HCT116 (cell line): ENCODE results near the gene ADD1. TPM values are rescaled to one million over a fixed set of nuclear protein-coding genes. Genes with fewer than 3 reads are reported as not detected.

Experiments
- ATAC-seq: fragments of 200-7000 bp; cut with Tn5 transposase; 2 replicates; pipeline ENCODE4 v1.9.1; 2020; ENCODE audit warnings: mild to moderate bottlenecking, moderate library complexity
- BruUV-seq: library from RNA; stranded (reverse); fragments of 400-500 nt; replicated peaks from 2 replicates; lab custom pipeline; 2021; lab: Mats Ljungman, UMichigan
- CTCF ChIA-PET: fragments of 300-600 bp; sonication (Branson Sonifier 250); formaldehyde crosslinking; loops from one replicate; lab custom pipeline; 2021; ENCODE audit warnings: antibody characterized with exemption; lab: Charles Lee
- POLR2A ChIA-PET: fragments of 300-600, 350-600 bp; sonication (Branson Sonifier 250); formaldehyde crosslinking; loops from one replicate; lab custom pipeline; 2021; ENCODE audit warnings: antibody characterized with exemption; lab: Charles Lee
- RAD21 ChIA-PET, 2 experiments: fragments of 300-600 bp; sonication (Branson Sonifier 250); formaldehyde crosslinking; loops; one replicate each; lab custom pipeline; 2023; ENCODE audit warnings: low total read pairs in 2 of 2; ENCODE audit not compliant: uncharacterized antibody in 2 of 2, unreplicated experiment in 2 of 2, low non-redundant PET in 1 of 2; lab: Charles Lee
- DNase-seq: peaks from one replicate; pipeline ENCODE4 v3.0.0-alpha.2; 2010; ENCODE audit warnings: low read depth, low spot score
- H2AFZ ChIP-seq: fragments of 200-600 bp; shearing (Covaris generic), sonication (generic); 2 replicates; pipeline ENCODE4 v1.6.1; 2017; ENCODE audit warnings: low read depth, mixed run types, mixed read lengths, antibody characterized with exemption, low read length; ENCODE audit not compliant: poor library complexity, severe bottlenecking
- H3K27ac ChIP-seq: 2 replicates; pipeline ENCODE4 v1.5.1; 2012; ENCODE audit warnings: low read depth, low read length
- H3K27me3 ChIP-seq: fragments of 200-600 bp; sonication (generic); 2 replicates; pipeline ENCODE4 v1.6.1; 2016; ENCODE audit warnings: mixed run types, low read length, mixed read lengths; ENCODE audit not compliant: insufficient read depth
- H3K36me3 ChIP-seq, 2 experiments: fragments of 200-500 bp in 1 of 2; fragments of 200-600 bp in 1 of 2; sonication (Bioruptor generic) in 1 of 2; sonication (generic) in 1 of 2; 2 replicates each; pipeline versions ENCODE4 v1.5.1 to v1.6.1; 2014 to 2016; ENCODE audit warnings: low read length in 2 of 2, inconsistent platforms in 1 of 2, mixed read lengths in 1 of 2, mixed run types in 1 of 2; ENCODE audit not compliant: insufficient read depth in 2 of 2, control insufficient read depth in 1 of 2
- H3K4me1 ChIP-seq, 2 experiments: fragments of 200-600 bp in 1 of 2; sonication (generic) in 1 of 2; 2 replicates each; pipeline versions ENCODE4 v1.5.1 to v1.6.1; 2012 to 2017; ENCODE audit warnings: low read length in 2 of 2, inconsistent platforms in 1 of 2, mild to moderate bottlenecking in 1 of 2, mixed read lengths in 1 of 2, mixed run types in 1 of 2, moderate library complexity in 1 of 2; ENCODE audit not compliant: insufficient read depth in 2 of 2, control insufficient read depth in 1 of 2
- H3K4me2 ChIP-seq: fragments of 200-600 bp; sonication (generic); 2 replicates; pipeline ENCODE4 v1.6.1; 2017; ENCODE audit warnings: mixed run types, low read length, mixed read lengths
- H3K4me3 ChIP-seq, 2 experiments: fragments of 200-600 bp in 1 of 2; sonication (generic) in 1 of 2; replicated peaks in 1 of 2; 2 replicates each; pipeline ENCODE4 v1.5.1; 2011 to 2016; ENCODE audit warnings: low read length in 2 of 2, control low read depth in 1 of 2, low read depth in 1 of 2, mild to moderate bottlenecking in 1 of 2, mixed read lengths in 1 of 2, mixed run types in 1 of 2
- H3K79me2 ChIP-seq: fragments of 200-600 bp; sonication (generic); 2 replicates; pipeline ENCODE4 v1.6.1; 2017; ENCODE audit warnings: mild to moderate bottlenecking, mixed run types, low read length, moderate library complexity, mixed read lengths; ENCODE audit not compliant: insufficient read depth
- H3K9ac ChIP-seq: fragments of 200-600 bp; sonication (generic); 2 replicates; pipeline ENCODE4 v1.6.1; 2016; ENCODE audit warnings: low read length, mixed read lengths
- H3K9me2 ChIP-seq: fragments of 200-600 bp; sonication (generic), shearing (Covaris generic); 2 replicates; pipeline ENCODE4 v1.6.1; 2017; ENCODE audit warnings: mixed run types, mild to moderate bottlenecking, moderate library complexity; ENCODE audit not compliant: insufficient read depth
- H3K9me3 ChIP-seq, 2 experiments: fragments of 200-500 bp in 1 of 2; fragments of 200-600 bp in 1 of 2; sonication (Bioruptor generic) in 1 of 2; sonication (generic) in 1 of 2; 2 replicates each; pipeline ENCODE4 v1.6.1; 2014 to 2017; ENCODE audit warnings: low read length in 2 of 2, mixed read lengths in 2 of 2, inconsistent platforms in 1 of 2, low read depth in 1 of 2, mild to moderate bottlenecking in 1 of 2, mixed run types in 1 of 2, moderate library complexity in 1 of 2; ENCODE audit not compliant: control insufficient read depth in 1 of 2, insufficient read depth in 1 of 2
- H4K20me1 ChIP-seq: fragments of 200-600 bp; sonication (generic), shearing (Covaris generic); 2 replicates; pipeline ENCODE4 v1.6.1; 2017; ENCODE audit warnings: mixed run types, mild to moderate bottlenecking, moderate library complexity; ENCODE audit not compliant: insufficient read depth
- CBX3 ChIP-seq: IDR thresholded peaks from 2 replicates; pipeline ENCODE4 v1.6.1; 2012; ENCODE audit warnings: low read depth
- EGR1 ChIP-seq: IDR thresholded peaks from 2 replicates; pipeline ENCODE4 v1.6.1; 2012; ENCODE audit warnings: low read depth
- EZH2phosphoT487 ChIP-seq: fragments of 200-600 bp; IDR thresholded peaks from 2 replicates; pipeline ENCODE4 v1.6.1; 2018; ENCODE audit warnings: antibody characterized with exemption, borderline replicate concordance
- FOSL1 ChIP-seq: IDR thresholded peaks from 2 replicates; pipeline ENCODE4 v1.6.1; 2012; ENCODE audit warnings: low read depth
- JUND ChIP-seq: IDR thresholded peaks from 2 replicates; pipeline ENCODE4 v1.6.1; 2012
- MAX ChIP-seq: IDR thresholded peaks from 2 replicates; pipeline ENCODE4 v1.6.1; 2012
- POLR2AphosphoS5 ChIP-seq: IDR thresholded peaks from 2 replicates; pipeline ENCODE4 v1.6.1; 2011; ENCODE audit warnings: mild to moderate bottlenecking, low read depth, low read length, moderate library complexity
- RAD21 ChIP-seq: IDR thresholded peaks from 2 replicates; pipeline ENCODE4 v1.6.1; 2012; ENCODE audit warnings: low read depth, mild to moderate bottlenecking
- REST ChIP-seq: IDR thresholded peaks from 2 replicates; pipeline ENCODE4 v1.6.1; 2012; ENCODE audit warnings: low read depth
- SIN3A ChIP-seq: IDR thresholded peaks from 2 replicates; pipeline ENCODE4 v1.6.1; 2012; ENCODE audit warnings: low read depth
- SP1 ChIP-seq: IDR thresholded peaks from 2 replicates; pipeline ENCODE4 v1.6.1; 2012; ENCODE audit warnings: low read depth
- SRF ChIP-seq: IDR thresholded peaks from 2 replicates; pipeline ENCODE4 v1.6.1; 2012; ENCODE audit warnings: low read depth
- TCF7L2 ChIP-seq: IDR thresholded peaks from 2 replicates; pipeline ENCODE4 v1.7.0; 2011; ENCODE audit warnings: borderline replicate concordance, inconsistent platforms; ENCODE audit not compliant: insufficient read depth, insufficient read length; ENCODE audit errors: extremely low read depth
- YY1 ChIP-seq: IDR thresholded peaks from 2 replicates; pipeline ENCODE4 v1.6.1; 2011; ENCODE audit warnings: low read length, low read depth, moderate library complexity, mild to moderate bottlenecking; ENCODE audit not compliant: insufficient replicate concordance; ENCODE audit errors: extremely low read depth
- ZBTB33 ChIP-seq: IDR thresholded peaks from 2 replicates; pipeline ENCODE4 v1.6.1; 2011; ENCODE audit warnings: mild to moderate bottlenecking, low read length, moderate library complexity; ENCODE audit not compliant: insufficient replicate concordance; ENCODE audit errors: extremely low read depth
- ZFX ChIP-seq: fragments of 450-650 bp; IDR thresholded peaks from 2 replicates; pipeline ENCODE4 v1.6.1; 2017
- ZNF274 ChIP-seq: fragments of 200-500 bp; sonication (Bioruptor generic); IDR thresholded peaks from 2 replicates; pipeline ENCODE4 v1.6.1; 2014; ENCODE audit warnings: mild to moderate bottlenecking, low read depth, low read length, inconsistent platforms
- intact Hi-C: fragments of 100-400 bp; cut with micrococcal nuclease; formaldehyde crosslinking; loops from 2 replicates; pipeline ENCODE4 v1.10.0; 2022
- total RNA-seq: library from RNA; stranded (reverse); gene quantifications from one replicate; pipeline ENCODE4 v1.2.1, GENCODE V29; 2021; ENCODE audit not compliant: unreplicated experiment
- TF ChIP-seq, protein P1 (sequence below): IDR thresholded peaks from 2 replicates; pipeline ENCODE4 v1.6.1; 2012

ADD1 gene
- total RNA-seq, 1 experiment from 2014 or later = 139 TPM

DNA sequence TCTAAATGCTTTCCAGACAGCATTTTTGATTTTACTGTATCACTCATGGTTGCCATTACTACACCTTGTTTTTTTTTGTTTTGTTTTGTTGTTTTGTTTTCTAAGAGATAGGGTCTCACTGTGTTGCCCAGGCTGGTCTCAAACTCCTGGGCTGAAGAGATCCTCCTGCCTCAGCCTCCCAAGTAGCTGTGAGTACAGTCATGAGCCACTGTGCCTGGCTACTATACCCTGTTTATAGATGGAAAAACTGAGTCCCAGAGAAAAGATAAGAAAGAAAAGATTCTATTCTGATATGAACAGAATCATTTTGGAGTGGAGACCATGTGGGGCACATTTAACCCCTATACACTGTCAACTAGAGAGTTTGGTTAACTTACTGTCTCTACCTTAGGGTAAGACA is 20.0 kb downstream of the ADD1 start (continued):
- no peak for TF ChIP-seq ZBTB33

- Histone ChIP-seq H3K79me2 (peaks cover 91% of the 10 kb centered on the region), H3K9me2 (no peaks in the 10 kb centered on the region), H3K36me3 (no peaks in the 10 kb centered on the region), H4K20me1 (peaks cover 4% of the 10 kb centered on the region; the same call in 1 of the 2 replicates), H3K27ac (no peak overlapping the region), H2AFZ (no peak overlapping the region), H3K4me1 (peaks cover 26 to 34% of the 10 kb centered on the region in 2 experiments), H3K9ac (no peak overlapping the region), H3K4me2 (no peak overlapping the region), H3K9me3 (no peaks in the 10 kb centered on the region), H3K27me3 (no peaks in the 10 kb centered on the region), H3K4me3 (no peak overlapping the region)
- ChIA-PET POLR2A (no interaction called here), CTCF (no interaction called here), RAD21 (no interaction called here)
- ATAC-seq = no peak
- TF ChIP-seq FOSL1 (no peak), EZH2phosphoT487 (no peak), ZNF274 (no peak), CBX3 (no peak), ZFX (no peak), REST (no peak), RAD21 (no peak), TCF7L2 (no peak), SP1 (no peak), JUND (no peak), ZBTB33 (no peak), SRF (no peak), POLR2AphosphoS5 (no peak), MAX (no peak), EGR1 (no peak), YY1 (no peak), SIN3A (no peak)
- TF ChIP-seq, protein P1, sequence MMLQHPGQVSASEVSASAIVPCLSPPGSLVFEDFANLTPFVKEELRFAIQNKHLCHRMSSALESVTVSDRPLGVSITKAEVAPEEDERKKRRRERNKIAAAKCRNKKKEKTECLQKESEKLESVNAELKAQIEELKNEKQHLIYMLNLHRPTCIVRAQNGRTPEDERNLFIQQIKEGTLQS = no peak
- no peak for DNase-seq
- intact Hi-C loops = no loop called here
- no TSS peak for BruUV-seq
Observed at GRCh38 chr4:2865196-2865780, 21.6 kb downstream of the ADD1 start.
